Astrocyte (in vitro differentiated cells and primary cell): ENCODE results near the gene ALOX5. TPM values are rescaled to one million over a fixed set of nuclear protein-coding genes. Genes with fewer than 3 reads are reported as not detected.

Experiments used
- DNase-seq: peaks from one replicate; pipeline ENCODE4 v3.0.0-alpha.2; 2010; ENCODE audit warnings: low read depth
- FAIRE-seq: peaks from 2 replicates; lab custom pipeline; 2011; peaks lifted over from hg19 to GRCh38; lab: Jason Lieb, UNC
- H2AFZ ChIP-seq: 2 replicates; pipeline ENCODE4 v1.6.0; 2012; ENCODE audit warnings: low read depth, low read length, inconsistent platforms
- H3K27ac ChIP-seq: 2 replicates; pipeline ENCODE4 v1.5.1; 2011; ENCODE audit warnings: low read depth, low read length, inconsistent platforms
- H3K27me3 ChIP-seq: 2 replicates; pipeline ENCODE4 v1.6.0; 2011; ENCODE audit warnings: low read length, inconsistent platforms; ENCODE audit not compliant: insufficient read depth
- H3K36me3 ChIP-seq: 2 replicates; pipeline ENCODE4 v1.5.1; 2011; ENCODE audit warnings: low read length, inconsistent platforms; ENCODE audit not compliant: insufficient read depth
- H3K4me1 ChIP-seq: 2 replicates; pipeline ENCODE4 v1.5.1; 2011; ENCODE audit warnings: low read length, inconsistent platforms; ENCODE audit not compliant: insufficient read depth
- H3K4me2 ChIP-seq: 2 replicates; pipeline ENCODE4 v1.6.0; 2012; ENCODE audit warnings: low read length, inconsistent platforms
- H3K4me3 ChIP-seq: 2 replicates; pipeline ENCODE4 v1.5.1; 2011; ENCODE audit warnings: low read depth, mild to moderate bottlenecking, low read length, inconsistent platforms; ENCODE audit not compliant: insufficient read depth
- H3K79me2 ChIP-seq: 2 replicates; pipeline ENCODE4 v1.6.0; 2012; ENCODE audit warnings: mild to moderate bottlenecking, low read length, inconsistent platforms; ENCODE audit not compliant: insufficient read depth
- H3K9ac ChIP-seq: 2 replicates; pipeline ENCODE4 v1.6.0; 2012; ENCODE audit warnings: mild to moderate bottlenecking, low read length, inconsistent platforms
- H3K9me3 ChIP-seq: 2 replicates; pipeline ENCODE4 v1.5.1; 2012; ENCODE audit warnings: low read depth, mild to moderate bottlenecking, low read length, inconsistent platforms; ENCODE audit not compliant: insufficient read depth
- H4K20me1 ChIP-seq: 2 replicates; pipeline ENCODE4 v1.6.0; 2012; ENCODE audit warnings: low read length, inconsistent platforms; ENCODE audit not compliant: insufficient read depth
- H3K27ac Mint-ChIP-seq: one replicate; pipeline ENCODE4 v1.8.0; 2021; ENCODE audit warnings: mild to moderate bottlenecking, mixed read lengths; ENCODE audit not compliant: unreplicated experiment
- H3K27me3 Mint-ChIP-seq: one replicate; pipeline ENCODE4 v1.8.0; 2021; ENCODE audit warnings: low read depth, mixed read lengths; ENCODE audit not compliant: unreplicated experiment
- H3K36me3 Mint-ChIP-seq: one replicate; pipeline ENCODE4 v1.8.0; 2021; ENCODE audit warnings: low read depth, mixed read lengths; ENCODE audit not compliant: unreplicated experiment
- H3K4me1 Mint-ChIP-seq: one replicate; pipeline ENCODE4 v1.8.0; 2021; ENCODE audit warnings: low read depth, mixed read lengths; ENCODE audit not compliant: unreplicated experiment
- H3K4me3 Mint-ChIP-seq: one replicate; pipeline ENCODE4 v1.8.0; 2021; ENCODE audit warnings: mild to moderate bottlenecking, moderate library complexity, mixed read lengths; ENCODE audit not compliant: unreplicated experiment
- H3K9me3 Mint-ChIP-seq: one replicate; pipeline ENCODE4 v1.8.0; 2021; ENCODE audit warnings: mild to moderate bottlenecking, mixed read lengths; ENCODE audit not compliant: unreplicated experiment
- EZH2 ChIP-seq: IDR thresholded peaks from 2 replicates; pipeline ENCODE4 v1.6.1; 2012; ENCODE audit warnings: mild to moderate bottlenecking, low read length, inconsistent platforms; ENCODE audit not compliant: insufficient read depth
- total RNA-seq: library from RNA; stranded (reverse); gene quantifications from 2 replicates; pipeline ENCODE4 v1.2.1, GENCODE V29; 2021
- TF ChIP-seq, protein P1 (sequence below): IDR thresholded peaks from 2 replicates; pipeline ENCODE4 v1.5.1; 2011; ENCODE audit warnings: low read depth, mild to moderate bottlenecking, inconsistent platforms, low read length, moderate library complexity; ENCODE audit not compliant: insufficient read depth

The ALOX5 gene
- total RNA-seq, 1 donor from 2014 or later: 1.0 TPM

DNA sequence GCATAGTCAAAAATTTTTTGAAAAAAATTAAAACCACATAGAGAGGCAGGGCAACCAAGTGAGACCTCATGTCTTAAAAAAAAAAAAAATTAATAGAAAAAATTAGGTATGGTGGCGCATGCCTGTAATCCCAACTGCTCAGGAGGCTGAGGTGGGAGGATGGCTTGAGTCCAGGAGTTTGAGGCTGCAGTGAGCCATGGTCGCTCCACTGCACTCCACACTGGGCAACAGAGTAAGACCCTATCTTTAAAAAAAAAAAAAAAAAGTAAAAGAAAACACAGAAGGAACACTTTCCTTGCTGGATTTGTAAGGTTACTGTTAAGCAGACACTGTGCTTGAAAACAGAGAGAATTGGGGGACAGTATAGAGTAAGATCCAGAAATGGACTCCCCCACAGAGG lies 58.1 kb downstream of the ALOX5 start:
- H3K9me3 ChIP-seq: no peaks in the 10 kb centered on the region
- H3K4me1 ChIP-seq: no peaks in the 10 kb centered on the region
- peaks cover 9% of the 10 kb centered on the region for H3K9me3 Mint-ChIP-seq
- H3K36me3 ChIP-seq: no peaks in the 10 kb centered on the region
- H3K9ac ChIP-seq: no peak overlapping the region
- peaks cover 5% of the 10 kb centered on the region for H3K4me1 Mint-ChIP-seq
- no peak for TF ChIP-seq EZH2
- TF ChIP-seq, protein P1, sequence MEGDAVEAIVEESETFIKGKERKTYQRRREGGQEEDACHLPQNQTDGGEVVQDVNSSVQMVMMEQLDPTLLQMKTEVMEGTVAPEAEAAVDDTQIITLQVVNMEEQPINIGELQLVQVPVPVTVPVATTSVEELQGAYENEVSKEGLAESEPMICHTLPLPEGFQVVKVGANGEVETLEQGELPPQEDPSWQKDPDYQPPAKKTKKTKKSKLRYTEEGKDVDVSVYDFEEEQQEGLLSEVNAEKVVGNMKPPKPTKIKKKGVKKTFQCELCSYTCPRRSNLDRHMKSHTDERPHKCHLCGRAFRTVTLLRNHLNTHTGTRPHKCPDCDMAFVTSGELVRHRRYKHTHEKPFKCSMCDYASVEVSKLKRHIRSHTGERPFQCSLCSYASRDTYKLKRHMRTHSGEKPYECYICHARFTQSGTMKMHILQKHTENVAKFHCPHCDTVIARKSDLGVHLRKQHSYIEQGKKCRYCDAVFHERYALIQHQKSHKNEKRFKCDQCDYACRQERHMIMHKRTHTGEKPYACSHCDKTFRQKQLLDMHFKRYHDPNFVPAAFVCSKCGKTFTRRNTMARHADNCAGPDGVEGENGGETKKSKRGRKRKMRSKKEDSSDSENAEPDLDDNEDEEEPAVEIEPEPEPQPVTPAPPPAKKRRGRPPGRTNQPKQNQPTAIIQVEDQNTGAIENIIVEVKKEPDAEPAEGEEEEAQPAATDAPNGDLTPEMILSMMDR: no peak
- H3K79me2 ChIP-seq: no peaks in the 10 kb centered on the region
- H3K4me3 Mint-ChIP-seq: no peak overlapping the region
- no peak overlapping the region for H3K4me3 ChIP-seq
- H3K4me2 ChIP-seq: no peak overlapping the region
- H3K27me3 ChIP-seq: peaks cover 12% of the 10 kb centered on the region
- no peak for DNase-seq
- no peaks in the 10 kb centered on the region for H4K20me1 ChIP-seq
- peaks cover 3% of the 10 kb centered on the region for H3K36me3 Mint-ChIP-seq
- H3K27me3 Mint-ChIP-seq: peaks cover 6% of the 10 kb centered on the region
- no peak overlapping the region for H3K27ac ChIP-seq
- no peak overlapping the region for H2AFZ ChIP-seq
- no peak for FAIRE-seq
- no peak overlapping the region for H3K27ac Mint-ChIP-seq

- Mint-ChIP-seq H3K4me1 (peaks cover 5% of the 10 kb centered on the region), H3K27me3 (peaks cover 6% of the 10 kb centered on the region), H3K36me3 (peaks cover 3% of the 10 kb centered on the region), H3K9me3 (peaks cover 13% of the 10 kb centered on the region), H3K27ac (no peak overlapping the region), H3K4me3 (no peak overlapping the region)
- Histone ChIP-seq H3K4me2 (no peak overlapping the region), H3K9ac (no peak overlapping the region), H3K79me2 (no peaks in the 10 kb centered on the region), H3K9me3 (no peaks in the 10 kb centered on the region), H3K4me3 (no peak overlapping the region), H3K27ac (no peak overlapping the region), H3K4me1 (no peaks in the 10 kb centered on the region), H3K36me3 (no peaks in the 10 kb centered on the region), H4K20me1 (no peaks in the 10 kb centered on the region), H2AFZ (no peak overlapping the region), H3K27me3 (peaks cover 7% of the 10 kb centered on the region)
- FAIRE-seq (no peak), DNase-seq (no peak)
- no peak for TF ChIP-seq EZH2
- TF ChIP-seq, protein P1: no peak
Observed at GRCh38 chr10:45432700-45433472, 58.9 kb downstream of the ALOX5 start.

DNA sequence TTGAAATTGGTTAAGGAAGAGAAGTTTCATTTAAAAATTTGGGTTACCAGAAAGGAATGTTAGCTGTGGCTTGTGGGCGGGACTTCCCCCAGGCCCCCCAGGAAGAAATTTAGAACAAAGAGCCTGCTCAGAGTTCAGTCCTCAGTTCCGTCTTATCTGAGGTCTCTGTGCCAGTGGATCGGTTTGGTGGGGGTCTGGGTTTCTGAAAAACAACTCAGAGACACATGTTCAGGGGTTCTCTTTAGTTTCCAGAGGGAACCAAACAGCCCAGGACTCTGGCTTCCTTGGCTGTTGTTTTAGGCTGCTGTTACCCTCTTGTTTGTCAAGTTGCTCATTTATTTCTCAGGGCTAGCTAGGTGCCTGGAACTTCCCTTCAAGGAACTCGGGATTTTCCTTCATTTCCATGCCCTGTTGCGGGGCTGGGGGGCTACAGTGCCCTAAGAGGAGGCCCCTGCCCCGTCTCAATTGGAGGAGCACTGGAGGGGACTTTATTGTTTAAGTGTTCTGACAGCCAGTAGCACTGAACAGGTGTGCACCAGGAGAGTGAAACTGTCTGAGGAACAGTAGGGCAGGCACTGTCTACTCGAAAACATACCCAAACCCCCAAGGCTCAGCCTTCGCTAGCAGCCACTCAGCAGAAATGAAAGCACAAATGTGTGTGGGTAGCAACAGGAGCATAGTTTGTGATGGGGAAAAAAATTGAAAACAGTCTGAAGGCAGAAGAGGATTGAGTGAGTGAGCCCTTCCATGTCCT lies 59.9 kb downstream of the ALOX5 start:
- Histone ChIP-seq H3K36me3 (no peaks in the 10 kb centered on the region), H3K4me2 (no peak overlapping the region), H3K27ac (no peak overlapping the region), H3K79me2 (no peaks in the 10 kb centered on the region), H3K9ac (no peak overlapping the region), H3K9me3 (no peaks in the 10 kb centered on the region), H3K4me3 (no peak overlapping the region), H3K27me3 (peaks cover under 1% of the 10 kb centered on the region), H3K4me1 (no peaks in the 10 kb centered on the region), H2AFZ (no peak overlapping the region), H4K20me1 (no peaks in the 10 kb centered on the region)
- H3K36me3 Mint-ChIP-seq: peaks cover 3% of the 10 kb centered on the region
- no peak overlapping the region for H3K27ac Mint-ChIP-seq
- peaks cover 14% of the 10 kb centered on the region for H3K9me3 Mint-ChIP-seq
- no peaks in the 10 kb centered on the region for H3K27me3 Mint-ChIP-seq
- no peak for FAIRE-seq
- TF ChIP-seq, protein P1: no peak
- no peak for TF ChIP-seq EZH2
- H3K4me3 Mint-ChIP-seq: no peak overlapping the region
- peaks cover 5% of the 10 kb centered on the region for H3K4me1 Mint-ChIP-seq
- no peak for DNase-seq
